Neural cell (in vitro differentiated cells): ENCODE measurements around the gene AMT. TPM values are rescaled to one million over a fixed set of nuclear protein-coding genes. Genes with fewer than 3 reads are reported as not detected.

Experiments used
- H2AFZ ChIP-seq: fragments of 200-600, 300-800 bp; sonication (generic), shearing (Covaris generic); 2 replicates; pipeline ENCODE4 v1.6.0; 2014; ENCODE audit warnings: low read depth, mild to moderate bottlenecking, antibody characterized with exemption, low read length, moderate library complexity
- H3F3A ChIP-seq: fragments of 200-600 bp; shearing (Covaris generic); 2 replicates; pipeline ENCODE4 v1.6.1; 2016; ENCODE audit warnings: mild to moderate bottlenecking, moderate library complexity, mixed read lengths, antibody characterized with exemption, low read length; ENCODE audit not compliant: insufficient read depth, poor library complexity, severe bottlenecking
- H3K27ac ChIP-seq: fragments of 200-600, 300-800 bp; sonication (generic), shearing (Covaris generic); 2 replicates; pipeline ENCODE4 v1.5.1; 2014; ENCODE audit warnings: mild to moderate bottlenecking, low read length, moderate library complexity
- H3K27me3 ChIP-seq: fragments of 300-800, 200-600 bp; sonication (generic), shearing (Covaris generic); 2 replicates; pipeline ENCODE4 v1.6.0; 2014; ENCODE audit warnings: mild to moderate bottlenecking, low read depth, low read length, moderate library complexity; ENCODE audit not compliant: insufficient read depth
- H3K36me3 ChIP-seq: fragments of 300-800, 200-600 bp; sonication (generic), shearing (Covaris generic); 2 replicates; pipeline ENCODE4 v1.5.1; 2014; ENCODE audit warnings: mild to moderate bottlenecking, antibody characterized with exemption, low read length, moderate library complexity; ENCODE audit not compliant: insufficient read depth
- H3K4me2 ChIP-seq: fragments of 300-800, 200-600 bp; sonication (generic), shearing (Covaris generic); 2 replicates; pipeline ENCODE4 v1.6.0; 2014; ENCODE audit warnings: mild to moderate bottlenecking, low read length
- H3K4me3 ChIP-seq: fragments of 300-800, 200-600 bp; sonication (generic), shearing (Covaris generic); 2 replicates; pipeline ENCODE4 v1.5.1; 2014; ENCODE audit warnings: mild to moderate bottlenecking, low read length, moderate library complexity
- H3K79me2 ChIP-seq: fragments of 200-600 bp; shearing (Covaris generic); replicated peaks from 2 replicates; pipeline ENCODE4 v1.6.0; 2014; ENCODE audit warnings: mild to moderate bottlenecking, low read length, moderate library complexity; ENCODE audit not compliant: insufficient read depth
- H3K9ac ChIP-seq: fragments of 300-800, 200-600 bp; sonication (generic), shearing (Covaris generic); 2 replicates; pipeline ENCODE4 v1.6.1; 2016; ENCODE audit warnings: mild to moderate bottlenecking, low read length, mixed read lengths
- H3K9me2 ChIP-seq: fragments of 200-600 bp; shearing (Covaris generic); 2 replicates; pipeline ENCODE4 v1.6.1; 2016; ENCODE audit warnings: mild to moderate bottlenecking, low read length, mixed read lengths; ENCODE audit not compliant: insufficient read depth
- H3K9me3 ChIP-seq: fragments of 200-600, 300-800 bp; sonication (generic), shearing (Covaris generic); 2 replicates; pipeline ENCODE4 v1.6.1; 2016; ENCODE audit warnings: mild to moderate bottlenecking, mixed run types, low read length, moderate library complexity, mixed read lengths
- H4K20me1 ChIP-seq: fragments of 200-600 bp; shearing (Covaris generic); 2 replicates; pipeline ENCODE4 v1.6.1; 2016; ENCODE audit warnings: mild to moderate bottlenecking, mixed run types; ENCODE audit not compliant: insufficient read depth
- EP300 ChIP-seq: fragments of 450-650 bp; conservative IDR thresholded peaks from 2 replicates; pipeline ENCODE4 v1.6.1; 2014; ENCODE audit warnings: antibody characterized with exemption, mild to moderate bottlenecking, moderate library complexity; ENCODE audit not compliant: poor library complexity, severe bottlenecking
- EZH2 ChIP-seq: fragments of 200-600, 300-800 bp; shearing (Covaris generic), sonication (generic); IDR thresholded peaks from 2 replicates; pipeline ENCODE4 v1.6.1; 2014; ENCODE audit warnings: antibody characterized with exemption, low read length, borderline replicate concordance, mild to moderate bottlenecking; ENCODE audit not compliant: insufficient read depth, poor library complexity, severe bottlenecking
- MXI1 ChIP-seq: fragments of 450-650 bp; conservative IDR thresholded peaks from 2 replicates; pipeline ENCODE4 v1.6.1; 2014; ENCODE audit warnings: antibody characterized with exemption, mild to moderate bottlenecking; ENCODE audit not compliant: poor library complexity, severe bottlenecking
- POLR2AphosphoS5 ChIP-seq: IDR thresholded peaks from 2 replicates; pipeline ENCODE4 v1.6.1; 2012
- RAD21 ChIP-seq: fragments of 450-650 bp; conservative IDR thresholded peaks from 2 replicates; pipeline ENCODE4 v1.6.1; 2014; ENCODE audit warnings: antibody characterized with exemption, mild to moderate bottlenecking, moderate library complexity
- SMC3 ChIP-seq: fragments of 450-650 bp; conservative IDR thresholded peaks from 2 replicates; pipeline ENCODE4 v1.6.1; 2014; ENCODE audit warnings: antibody characterized with exemption, mild to moderate bottlenecking, moderate library complexity; ENCODE audit not compliant: poor library complexity
- TAF1 ChIP-seq: IDR thresholded peaks from 2 replicates; pipeline ENCODE4 v1.6.1; 2012; ENCODE audit warnings: low read depth
- polyA plus RNA-seq: library from polyadenylated mRNA; depleted of rRNA; stranded (reverse); fragments of >200 nt; gene quantifications from 2 replicates; pipeline ENCODE4 v1.2.3, GENCODE V29; 2014
- TF ChIP-seq, protein P1 (sequence below): IDR thresholded peaks from 2 replicates; pipeline ENCODE4 v1.6.1; 2012; ENCODE audit warnings: borderline replicate concordance
- TF ChIP-seq, protein P2 (sequence below): fragments of 450-650 bp; IDR thresholded peaks from 2 replicates; pipeline ENCODE4 v1.5.1; 2014; ENCODE audit warnings: antibody characterized with exemption, mild to moderate bottlenecking, moderate library complexity; ENCODE audit not compliant: poor library complexity, severe bottlenecking

Gene AMT
- polyA plus RNA-seq, 1 donor from 2014 or later: 6.1 TPM

DNA sequence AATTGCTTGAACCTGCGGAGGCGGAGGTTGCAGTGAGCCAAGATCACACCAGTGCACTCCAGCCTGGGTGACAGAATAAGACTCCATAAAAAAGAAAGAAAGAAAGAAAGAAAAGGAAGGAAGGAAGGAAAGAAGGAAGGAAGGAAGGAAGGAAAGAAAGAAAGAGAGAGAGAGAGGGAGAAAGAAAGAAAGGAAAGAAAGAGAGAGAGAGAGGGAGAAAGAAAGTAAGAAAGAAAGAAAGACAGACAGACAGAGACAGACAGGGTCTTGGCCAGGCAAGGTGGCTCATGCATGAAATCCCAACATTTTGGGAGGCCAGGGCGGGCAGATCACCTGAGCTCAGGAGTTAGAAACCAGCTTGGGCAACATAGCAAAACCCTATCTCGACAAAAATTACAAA is 31.3 kb upstream of the AMT start:
- Histone ChIP-seq H3K9ac (no peak overlapping the region), H3K4me3 (no peak overlapping the region), H3K27ac (no peak overlapping the region), H3K36me3 (no peaks in the 10 kb centered on the region), H3K4me2 (no peak overlapping the region), H2AFZ (no peak overlapping the region), H3K9me2 (no peaks in the 10 kb centered on the region), H3K27me3 (no peaks in the 10 kb centered on the region), H4K20me1 (no peaks in the 10 kb centered on the region), H3F3A (no peaks in the 10 kb centered on the region), H3K79me2 (no peaks in the 10 kb centered on the region), H3K9me3 (no peaks in the 10 kb centered on the region)
- no peak for TF ChIP-seq EP300

DNA sequence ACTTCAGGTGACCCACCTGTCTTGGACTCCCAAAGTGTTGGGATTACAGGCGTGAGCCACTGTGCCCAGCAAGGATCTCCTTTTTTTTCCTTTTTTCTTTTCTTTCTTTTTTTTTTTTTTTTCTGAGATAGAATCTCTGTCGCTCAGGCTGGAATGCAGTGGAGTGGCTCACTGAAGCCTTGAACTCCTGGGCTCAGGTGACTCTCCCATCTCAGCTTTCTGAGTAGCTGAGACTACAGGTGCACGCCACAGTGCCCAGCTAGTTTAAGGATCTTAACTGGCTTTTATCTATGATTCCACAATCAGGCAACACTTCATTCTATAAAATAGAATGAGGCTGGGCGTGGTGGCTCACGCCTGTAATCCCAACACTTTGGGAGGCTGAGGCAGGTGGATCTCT is 23.1 kb upstream of the AMT start:
- Histone ChIP-seq H4K20me1 (no peaks in the 10 kb centered on the region), H3K4me2 (no peak overlapping the region), H3K79me2 (no peaks in the 10 kb centered on the region), H3K27me3 (no peaks in the 10 kb centered on the region), H3K9ac (no peak overlapping the region), H3K4me3 (no peak overlapping the region), H2AFZ (no peak overlapping the region), H3K27ac (no peak overlapping the region), H3K9me3 (no peaks in the 10 kb centered on the region), H3K9me2 (no peaks in the 10 kb centered on the region), H3K36me3 (no peaks in the 10 kb centered on the region), H3F3A (no peaks in the 10 kb centered on the region)
- TF ChIP-seq RAD21 (no peak), POLR2AphosphoS5 (no peak), EP300 (no peak), SMC3 (no peak), EZH2 (no peak), TAF1 (no peak), MXI1 (no peak)
- TF ChIP-seq, protein P1, sequence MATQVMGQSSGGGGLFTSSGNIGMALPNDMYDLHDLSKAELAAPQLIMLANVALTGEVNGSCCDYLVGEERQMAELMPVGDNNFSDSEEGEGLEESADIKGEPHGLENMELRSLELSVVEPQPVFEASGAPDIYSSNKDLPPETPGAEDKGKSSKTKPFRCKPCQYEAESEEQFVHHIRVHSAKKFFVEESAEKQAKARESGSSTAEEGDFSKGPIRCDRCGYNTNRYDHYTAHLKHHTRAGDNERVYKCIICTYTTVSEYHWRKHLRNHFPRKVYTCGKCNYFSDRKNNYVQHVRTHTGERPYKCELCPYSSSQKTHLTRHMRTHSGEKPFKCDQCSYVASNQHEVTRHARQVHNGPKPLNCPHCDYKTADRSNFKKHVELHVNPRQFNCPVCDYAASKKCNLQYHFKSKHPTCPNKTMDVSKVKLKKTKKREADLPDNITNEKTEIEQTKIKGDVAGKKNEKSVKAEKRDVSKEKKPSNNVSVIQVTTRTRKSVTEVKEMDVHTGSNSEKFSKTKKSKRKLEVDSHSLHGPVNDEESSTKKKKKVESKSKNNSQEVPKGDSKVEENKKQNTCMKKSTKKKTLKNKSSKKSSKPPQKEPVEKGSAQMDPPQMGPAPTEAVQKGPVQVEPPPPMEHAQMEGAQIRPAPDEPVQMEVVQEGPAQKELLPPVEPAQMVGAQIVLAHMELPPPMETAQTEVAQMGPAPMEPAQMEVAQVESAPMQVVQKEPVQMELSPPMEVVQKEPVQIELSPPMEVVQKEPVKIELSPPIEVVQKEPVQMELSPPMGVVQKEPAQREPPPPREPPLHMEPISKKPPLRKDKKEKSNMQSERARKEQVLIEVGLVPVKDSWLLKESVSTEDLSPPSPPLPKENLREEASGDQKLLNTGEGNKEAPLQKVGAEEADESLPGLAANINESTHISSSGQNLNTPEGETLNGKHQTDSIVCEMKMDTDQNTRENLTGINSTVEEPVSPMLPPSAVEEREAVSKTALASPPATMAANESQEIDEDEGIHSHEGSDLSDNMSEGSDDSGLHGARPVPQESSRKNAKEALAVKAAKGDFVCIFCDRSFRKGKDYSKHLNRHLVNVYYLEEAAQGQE: no peak
- TF ChIP-seq, protein P2, sequence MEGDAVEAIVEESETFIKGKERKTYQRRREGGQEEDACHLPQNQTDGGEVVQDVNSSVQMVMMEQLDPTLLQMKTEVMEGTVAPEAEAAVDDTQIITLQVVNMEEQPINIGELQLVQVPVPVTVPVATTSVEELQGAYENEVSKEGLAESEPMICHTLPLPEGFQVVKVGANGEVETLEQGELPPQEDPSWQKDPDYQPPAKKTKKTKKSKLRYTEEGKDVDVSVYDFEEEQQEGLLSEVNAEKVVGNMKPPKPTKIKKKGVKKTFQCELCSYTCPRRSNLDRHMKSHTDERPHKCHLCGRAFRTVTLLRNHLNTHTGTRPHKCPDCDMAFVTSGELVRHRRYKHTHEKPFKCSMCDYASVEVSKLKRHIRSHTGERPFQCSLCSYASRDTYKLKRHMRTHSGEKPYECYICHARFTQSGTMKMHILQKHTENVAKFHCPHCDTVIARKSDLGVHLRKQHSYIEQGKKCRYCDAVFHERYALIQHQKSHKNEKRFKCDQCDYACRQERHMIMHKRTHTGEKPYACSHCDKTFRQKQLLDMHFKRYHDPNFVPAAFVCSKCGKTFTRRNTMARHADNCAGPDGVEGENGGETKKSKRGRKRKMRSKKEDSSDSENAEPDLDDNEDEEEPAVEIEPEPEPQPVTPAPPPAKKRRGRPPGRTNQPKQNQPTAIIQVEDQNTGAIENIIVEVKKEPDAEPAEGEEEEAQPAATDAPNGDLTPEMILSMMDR: no peak

DNA sequence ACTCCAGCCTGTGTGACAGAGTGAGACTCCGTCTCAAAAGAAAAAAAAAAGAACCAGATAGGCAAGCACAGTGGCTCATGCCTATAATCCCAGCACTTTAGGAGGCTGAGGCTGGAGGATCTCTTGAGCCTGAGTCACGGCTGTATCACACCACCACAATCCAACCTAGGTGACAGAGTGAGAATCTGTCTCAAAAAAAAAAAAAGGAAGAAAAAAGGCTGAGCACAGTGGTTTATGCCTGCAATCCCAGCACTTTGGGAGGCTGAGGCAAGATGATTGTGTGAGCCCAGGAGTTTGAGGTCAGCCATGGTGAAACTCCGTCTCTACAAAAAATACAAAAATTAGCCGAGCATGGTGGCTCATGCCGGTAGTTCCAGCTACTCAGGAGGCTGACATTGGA is 12.5 kb upstream of the AMT start:
- Histone ChIP-seq H3K27ac (no peak overlapping the region), H3K79me2 (no peaks in the 10 kb centered on the region), H2AFZ (no peak overlapping the region), H3K36me3 (no peaks in the 10 kb centered on the region), H3K9ac (no peak overlapping the region), H3K4me2 (no peak overlapping the region), H3K4me3 (no peak overlapping the region), H3F3A (no peaks in the 10 kb centered on the region), H3K9me2 (no peaks in the 10 kb centered on the region), H4K20me1 (no peaks in the 10 kb centered on the region), H3K27me3 (no peaks in the 10 kb centered on the region), H3K9me3 (no peaks in the 10 kb centered on the region)
- TF ChIP-seq TAF1: no peak
- TF ChIP-seq, protein P2: no peak
- no peak for TF ChIP-seq SMC3
- TF ChIP-seq MXI1: no peak
- no peak for TF ChIP-seq RAD21
- no peak for TF ChIP-seq EZH2
- TF ChIP-seq, protein P1: no peak
- TF ChIP-seq POLR2AphosphoS5: no peak
- TF ChIP-seq EP300: no peak
